Caki2 (cell line): Measurements from ENCODE around the gene MUC16. TPM values are rescaled to one million over a fixed set of nuclear protein-coding genes. Genes with fewer than 3 reads are reported as not detected.

ENCODE experiments used
- DNase-seq: peaks from one replicate; pipeline ENCODE4 v3.0.0-alpha.2; 2015; ENCODE audit warnings: low read depth
- in situ Hi-C: cut with HindIII; loops from 2 replicates; pipeline ENCODE4 v1.10.0; 2016; ENCODE audit warnings: low sequenced_read_pairs, low pct_unique_long_range_greater_than_20kb, mixed read lengths
- total RNA-seq: library from RNA; depleted of rRNA; stranded (reverse); fragments of >200 nt; shearing (Covaris generic); gene quantifications from 2 replicates; pipeline ENCODE4 v1.2.3, GENCODE V29; 2014; ENCODE audit warnings: low replicate concordance; rRNA removed

The MUC16 gene
- total RNA-seq, 1 experiment from 2014 or later: under 0.01 TPM

DNA sequence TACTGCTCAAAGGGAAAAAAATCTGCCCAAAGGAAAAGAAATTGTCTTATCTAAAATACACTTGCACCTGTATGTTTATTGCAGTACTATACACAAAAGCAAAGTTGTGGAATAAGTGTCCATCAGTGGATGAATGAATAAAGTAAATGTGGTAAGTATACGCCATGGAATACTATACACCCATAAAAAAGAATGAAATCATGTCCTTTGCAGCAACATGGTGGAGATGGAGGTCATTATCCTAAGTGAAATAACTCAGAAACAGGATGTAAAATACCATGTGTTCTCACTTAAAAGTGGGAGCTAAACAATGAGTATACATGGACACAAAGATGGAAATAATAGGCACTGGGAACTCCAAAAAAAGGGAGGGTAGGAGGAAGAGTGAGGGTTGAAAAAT lies 3.8 kb upstream of the MUC16 start:
- no peak for DNase-seq
- in situ Hi-C loops: no loop called here

DNA sequence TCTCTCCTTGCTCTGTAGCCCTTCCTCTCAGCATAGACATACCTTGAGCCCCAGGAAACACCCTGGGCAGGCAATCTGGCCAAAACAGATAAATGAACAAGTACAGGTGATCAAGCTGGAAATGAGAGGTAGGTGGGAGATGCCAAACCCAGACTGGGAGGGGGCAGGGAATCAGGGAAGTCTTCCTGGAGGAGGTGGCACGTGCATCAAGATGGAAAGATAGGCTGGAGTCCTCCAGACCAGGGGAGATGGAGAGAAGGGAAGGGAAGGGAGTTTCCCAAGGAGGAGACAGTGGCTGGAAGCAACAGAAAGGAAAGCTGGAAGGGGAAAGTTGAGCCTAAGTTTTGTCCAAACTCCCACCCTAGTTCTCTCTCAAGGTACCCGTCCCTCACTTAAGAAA lies 1.7 kb upstream of the MUC16 start:
- in situ Hi-C loops: no loop called here
- no peak for DNase-seq

DNA sequence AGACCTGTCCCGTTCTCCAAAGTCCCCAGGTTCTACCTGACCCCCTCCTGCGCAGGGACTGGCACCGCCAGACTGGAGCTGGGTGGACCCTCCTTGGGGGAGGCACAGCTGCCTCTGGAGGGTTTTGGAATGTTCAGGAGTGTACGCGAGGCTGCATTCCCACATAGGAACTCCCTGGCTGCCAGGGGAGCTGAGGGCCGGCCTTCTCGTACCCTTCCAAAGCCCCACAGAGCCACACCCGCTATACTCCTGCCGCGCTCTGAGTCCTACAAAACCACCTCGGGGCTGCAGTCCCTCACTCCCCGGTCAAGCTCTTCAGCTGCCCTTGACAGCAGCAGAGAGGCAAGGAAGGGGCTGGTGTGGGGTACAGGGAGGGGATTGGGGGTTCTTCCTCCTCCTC lies 484 bp upstream of the MUC16 start:
- in situ Hi-C loops: no loop called here

DNA sequence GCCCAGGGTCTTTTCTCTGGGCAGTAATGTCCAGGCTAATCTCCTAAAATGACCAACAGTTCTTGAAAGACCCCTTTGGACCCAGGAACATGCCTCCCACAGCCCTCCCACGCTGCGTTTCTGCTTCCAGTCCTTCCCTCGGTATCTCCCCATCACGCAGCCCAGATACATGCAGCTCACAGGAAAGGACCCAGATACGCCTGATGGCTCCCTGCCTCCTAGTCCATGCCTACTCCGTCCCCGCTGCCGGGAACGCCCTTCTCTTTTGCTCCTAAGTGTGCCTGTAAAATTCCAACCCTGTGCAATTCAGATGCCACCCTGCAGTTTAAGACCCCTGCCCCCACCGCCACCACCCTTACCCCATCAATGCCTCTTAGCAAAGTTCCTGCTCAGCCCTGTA lies 778 bp downstream of the MUC16 start:
- in situ Hi-C loops: no loop called here
- DNase-seq: no peak

More for the DNA sequence above, 484 bp upstream of the MUC16 start:
- DNase-seq: no peak

DNA sequence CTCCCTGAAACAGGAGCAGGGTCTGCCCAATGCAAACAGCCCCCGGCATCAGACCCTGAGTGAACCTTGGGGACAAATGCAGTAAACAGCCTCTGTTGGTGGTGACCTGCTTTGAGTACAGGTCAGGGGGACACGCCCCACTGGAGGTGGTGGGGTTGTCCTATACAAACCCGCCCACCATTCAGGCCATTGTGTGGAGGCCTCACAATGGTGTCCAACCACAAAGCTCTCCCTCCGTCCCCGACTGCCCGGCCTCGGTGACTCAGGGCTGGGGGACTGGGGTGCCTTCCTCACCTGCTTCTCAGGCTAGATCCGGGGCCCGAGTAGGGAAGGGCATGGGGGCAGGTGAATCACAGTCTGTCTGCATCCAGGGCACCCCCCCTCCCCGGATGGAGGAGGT lies 1.5 kb downstream of the MUC16 start:
- no peak for DNase-seq
- in situ Hi-C loops: no loop called here

DNA sequence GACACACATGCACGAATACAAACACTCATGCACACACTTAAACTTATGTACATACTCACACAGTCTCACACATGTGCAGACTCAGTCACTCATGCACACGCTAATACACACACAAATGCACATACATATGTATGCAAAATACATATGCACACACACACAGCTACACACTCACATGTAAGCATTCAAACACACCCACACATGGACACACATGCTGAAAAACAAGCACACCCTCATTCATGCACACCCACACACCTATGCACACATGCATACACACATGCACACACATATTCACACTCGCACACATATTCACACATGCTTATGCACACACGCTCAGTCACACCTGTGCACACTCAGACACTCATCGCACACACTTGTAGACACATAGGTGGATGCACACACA lies 9.3 kb downstream of the MUC16 start:
- in situ Hi-C loops: no loop called here
- no peak for DNase-seq

DNA sequence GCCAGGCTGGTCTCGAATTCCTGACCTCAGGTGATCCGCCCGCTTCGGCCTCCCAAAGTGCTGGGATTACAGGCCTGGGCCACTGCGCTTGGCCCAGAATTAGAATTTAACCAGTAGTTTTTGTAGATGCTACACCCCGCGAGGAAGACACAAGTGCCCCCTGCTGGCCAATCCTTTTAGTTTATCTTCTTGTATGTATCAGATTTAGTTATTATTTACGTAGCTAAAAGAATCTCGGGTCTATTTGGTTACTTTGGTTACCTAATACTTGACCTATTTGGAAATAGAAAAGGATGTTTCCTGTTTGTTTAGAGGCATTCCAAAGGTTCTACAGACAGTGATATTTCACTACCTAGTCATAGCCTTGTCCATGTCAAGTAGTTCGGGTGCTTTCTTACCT lies 22.0 kb downstream of the MUC16 start:
- DNase-seq: no peak
- in situ Hi-C loops: no loop called here

DNA sequence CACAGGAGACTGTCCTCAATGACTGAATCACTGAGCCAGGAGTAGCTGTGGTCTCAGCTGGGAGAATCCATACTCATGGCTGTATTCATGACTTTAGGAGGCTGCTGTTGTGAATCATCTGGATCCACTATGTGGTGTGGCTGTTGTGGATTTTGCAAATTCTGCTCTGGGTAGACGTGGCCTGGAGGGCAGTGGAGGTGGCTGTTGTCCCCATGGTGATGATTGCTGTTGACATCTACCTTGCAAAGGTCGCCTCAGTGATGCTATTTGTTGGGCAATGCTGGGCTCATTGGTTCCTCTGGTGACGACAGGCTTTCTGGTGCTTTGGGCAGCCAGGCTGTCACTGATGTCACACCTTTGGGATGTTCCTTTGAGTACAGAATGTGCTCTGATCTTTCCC lies 23.9 kb downstream of the MUC16 start:
- DNase-seq: no peak
- in situ Hi-C loops: no loop called here

DNA sequence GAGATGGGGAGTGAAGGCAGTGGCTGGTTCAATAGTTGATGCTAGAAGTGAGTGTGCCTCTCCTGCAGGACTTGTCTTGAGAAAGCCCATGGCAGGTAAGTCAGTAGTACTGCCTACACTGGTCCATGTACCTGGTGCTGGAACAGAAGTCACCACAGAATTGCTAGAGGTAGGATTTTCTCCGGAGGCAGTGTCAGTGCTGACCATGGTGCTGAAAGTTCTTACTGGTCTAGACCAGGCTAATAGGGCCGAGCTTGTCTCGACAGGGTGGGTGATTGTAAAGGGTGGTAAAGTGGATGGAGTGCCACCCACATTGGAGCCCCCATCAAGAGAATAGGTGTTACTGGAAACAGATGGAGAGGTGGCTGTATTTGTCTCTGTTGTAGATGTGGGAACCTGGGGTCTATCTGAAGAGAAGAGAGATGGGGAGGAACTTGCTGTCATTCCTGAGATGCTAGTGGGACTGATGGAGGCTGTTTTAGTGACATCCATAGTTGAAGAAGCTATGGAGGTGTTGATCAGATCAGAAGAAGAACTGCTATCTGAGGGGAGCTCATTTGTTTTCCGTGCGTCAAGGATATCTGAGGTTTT lies 36.6 kb downstream of the MUC16 start:
- in situ Hi-C loops: no loop called here
- peak; percentile 39 for DNase-seq

DNA sequence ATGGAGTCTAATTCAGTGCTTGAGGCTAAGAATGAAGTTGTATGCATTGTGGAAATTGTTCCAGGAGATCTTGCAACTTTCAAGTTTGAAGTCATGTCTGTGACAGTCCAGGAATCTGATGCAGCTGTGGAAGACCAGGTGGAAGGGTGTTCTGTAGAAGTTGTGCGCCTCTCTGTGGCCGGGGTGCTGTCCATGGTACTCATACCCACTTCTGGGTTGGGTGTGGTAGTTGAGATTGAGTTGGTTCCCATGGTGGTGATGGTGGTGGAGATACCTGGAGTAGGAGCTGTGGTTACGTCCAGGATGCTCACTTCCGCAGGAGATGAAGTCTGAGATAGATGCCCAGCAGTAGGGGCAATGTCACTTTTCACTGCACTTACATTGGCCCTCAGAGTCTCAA lies 44.3 kb downstream of the MUC16 start:
- in situ Hi-C loops: no loop called here

More for the DNA sequence above, 44.3 kb downstream of the MUC16 start:
- DNase-seq: peak; percentile 7

Other genes starting within 250 kb of the MUC16 start
- gene ZNF558, start 178.1 kb downstream of the MUC16 start, total RNA-seq: 9.1 and 21.9 TPM in 2 replicates
- gene MBD3L1, start 178.0 kb downstream of the MUC16 start, total RNA-seq: not detected in 2 replicates
- not detected in 2 replicates for gene OR1M1, start 76.7 kb upstream of the MUC16 start, total RNA-seq
- not detected in 2 replicates for gene OR7G2, start 97.1 kb upstream of the MUC16 start, total RNA-seq
- not detected in 2 replicates for gene OR7G1, start 105.4 kb upstream of the MUC16 start, total RNA-seq
- not detected in 2 replicates for gene OR7G3, start 116.5 kb upstream of the MUC16 start, total RNA-seq
- gene ZNF317, start 130.0 kb upstream of the MUC16 start, total RNA-seq: 7.1 and 16.2 TPM in 2 replicates
- not detected in 2 replicates for gene OR7D2, start 168.6 kb upstream of the MUC16 start, total RNA-seq
- not detected in 2 replicates for gene OR7D4, start 209.2 kb upstream of the MUC16 start, total RNA-seq
- not detected in 2 replicates for gene OR7E24, start 240.5 kb upstream of the MUC16 start, total RNA-seq